ENCODE results near the gene ZNF506.
"Not testable (repeated sequence)": the region's sequence is repeated elsewhere in the genome, so short reads cannot be mapped to it uniquely, and the experiment has no call there.

The ZNF506 gene

DNA sequence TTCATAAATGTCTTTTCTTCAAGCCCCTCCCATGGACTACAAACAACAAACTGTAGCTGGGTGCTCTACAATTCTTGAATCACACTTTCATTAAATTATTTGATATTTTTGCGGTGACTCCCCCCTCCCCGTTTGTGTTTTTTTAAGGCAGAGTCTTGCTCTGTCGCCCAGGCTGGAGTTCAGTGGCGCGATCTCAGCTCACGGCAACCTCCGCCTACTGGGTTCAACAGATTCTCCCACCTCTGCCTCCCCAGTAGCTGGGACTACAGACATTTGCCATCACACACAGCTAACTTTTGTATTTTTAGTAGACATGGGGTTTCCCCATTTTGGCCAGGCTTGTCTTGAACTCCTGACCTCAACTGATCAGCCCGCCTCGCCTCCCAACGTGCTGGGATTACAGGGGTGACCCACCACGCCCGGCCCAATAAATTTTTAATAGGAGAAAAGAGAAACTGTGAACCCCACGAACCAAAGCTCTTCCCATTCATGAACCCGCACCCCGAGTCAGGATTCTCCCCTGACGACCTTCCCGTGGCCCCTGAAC lies 703 bp downstream of the ZNF506 start:
- peak in 2 of 3 donors; percentile 39 to 53 for DNase-seq
- H3K27ac ChIP-seq (ENCODE audit: insufficient read depth in 1 of 2, low read depth in 1 of 2, low read length in 2 of 2, poor library complexity in 1 of 2, severe bottlenecking in 2 of 2), result peak overlapping the region; percentile 93 to 98
- ChIA-PET POLR2A (interaction anchor here (0.6 to 2.5 kb wide), 5 partner anchors 9 to 80 kb away, joined by 3 to 12 read pairs (median 4); partner anchors contain the start of genes ZNF253 and ZNF93), CTCF (interaction anchor here (0.8 to 1.6 kb wide), 4 partner anchors 29 to 80 kb away, joined by 3 to 4 read pairs (median 4); partner anchors contain the start of gene ZNF93)
- H3K27me3 ChIP-seq (replicated peaks in 2 of 5; ENCODE audit: control insufficient read depth in 4 of 5, insufficient read depth in 5 of 5, low read length in 4 of 5), result no peaks in the 10 kb centered on the region
- peaks cover 4 to 30% (median 17%) of the 10 kb centered on the region in 4 experiments for H3K36me3 ChIP-seq (ENCODE audit: control insufficient read depth in 4 of 4, insufficient read depth in 4 of 4, low read length in 3 of 4)
- peaks cover 4 to 57% (median 27%) of the 10 kb centered on the region in 5 experiments for H3K9me3 ChIP-seq (ENCODE audit: control extremely low read depth in 1 of 5, control insufficient read depth in 4 of 5, insufficient read depth in 2 of 5, low read depth in 1 of 5, low read length in 4 of 5)
- 57% methylated on average over 8 of the region's 17 CpGs for WGBS (ENCODE audit: insufficient coverage)
- H3K4me3 ChIP-seq (ENCODE audit: control insufficient read depth in 1 of 7, extremely low read depth in 1 of 7, insufficient read depth in 4 of 7, low read depth in 2 of 7, low read length in 6 of 7), result peak overlapping the region; percentile 61 to 98 (median 91)
- H3K4me1 ChIP-seq (ENCODE audit: control extremely low read depth in 1 of 4, control insufficient read depth in 4 of 4, insufficient read depth in 4 of 4, low read length in 3 of 4), result peaks cover 0 to 7% (median 0%) of the 10 kb centered on the region in 4 experiments

DNA sequence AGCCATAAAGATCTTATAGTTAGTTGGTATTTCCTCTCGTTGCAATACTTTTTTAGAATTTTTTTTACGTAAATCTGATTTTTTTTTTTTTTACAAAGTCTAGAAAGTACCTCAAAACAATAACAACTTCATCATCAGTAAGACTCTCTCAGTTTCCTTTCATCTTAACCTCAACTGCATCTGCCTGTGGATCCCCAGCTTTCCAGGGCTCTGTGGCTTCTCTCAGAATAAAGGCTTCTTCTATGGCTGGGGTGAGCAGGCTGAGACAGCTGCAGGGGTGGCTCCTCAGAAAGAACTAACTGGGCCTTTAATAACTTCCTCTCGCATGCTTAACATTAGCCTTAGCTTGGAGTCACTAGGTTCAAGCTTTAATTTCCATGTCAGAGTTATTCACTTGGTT lies 4.2 kb downstream of the ZNF506 start:
- WGBS (ENCODE audit: insufficient coverage), result 100% methylated on average over 1 of the region's 3 CpGs
- CTCF ChIA-PET, result no interaction called here
- Histone ChIP-seq H3K4me1 (ENCODE audit: control extremely low read depth in 1 of 4, control insufficient read depth in 4 of 4, insufficient read depth in 4 of 4, low read length in 3 of 4) (peaks cover 0 to 7% (median 0%) of the 10 kb centered on the region in 4 experiments), H3K27ac (ENCODE audit: insufficient read depth in 1 of 2, low read depth in 1 of 2, low read length in 2 of 2, poor library complexity in 1 of 2, severe bottlenecking in 2 of 2) (no peak overlapping the region), H3K27me3 (replicated peaks in 2 of 5; ENCODE audit: control insufficient read depth in 4 of 5, insufficient read depth in 5 of 5, low read length in 4 of 5) (no peaks in the 10 kb centered on the region), H3K4me3 (ENCODE audit: control insufficient read depth in 1 of 7, extremely low read depth in 1 of 7, insufficient read depth in 4 of 7, low read depth in 2 of 7, low read length in 6 of 7) (no peak overlapping the region), H3K36me3 (ENCODE audit: control insufficient read depth in 4 of 4, insufficient read depth in 4 of 4, low read length in 3 of 4) (peaks cover 6 to 59% (median 32%) of the 10 kb centered on the region in 4 experiments), H3K9me3 (ENCODE audit: control extremely low read depth in 1 of 5, control insufficient read depth in 4 of 5, insufficient read depth in 2 of 5, low read depth in 1 of 5, low read length in 4 of 5) (peaks cover 3 to 65% (median 42%) of the 10 kb centered on the region in 5 experiments)
- no peak for DNase-seq
- POLR2A ChIA-PET, result no interaction called here

DNA sequence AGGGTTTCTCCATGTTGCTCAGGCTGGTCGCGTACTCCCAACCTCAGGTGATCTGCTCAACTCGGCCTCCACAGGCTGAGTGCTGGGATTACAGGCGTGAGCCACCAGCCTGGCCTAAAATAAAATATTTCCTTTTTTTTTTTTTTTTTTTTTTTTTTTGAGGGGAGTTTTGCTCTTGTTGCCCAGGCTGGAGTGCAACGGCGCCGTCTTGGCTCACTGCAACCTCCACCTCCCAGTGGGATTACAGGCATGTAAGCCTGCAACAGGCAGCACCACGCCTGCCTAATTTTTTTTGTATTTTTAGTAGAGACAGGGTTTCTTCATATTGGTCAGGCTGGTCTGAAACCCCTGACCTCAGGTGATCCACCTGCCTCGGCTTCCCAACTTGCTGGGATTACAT lies 4.9 kb downstream of the ZNF506 start:
- Histone ChIP-seq H3K4me1 (ENCODE audit: control extremely low read depth in 1 of 4, control insufficient read depth in 4 of 4, insufficient read depth in 4 of 4, low read length in 3 of 4) (peaks cover 0 to 4% (median 0%) of the 10 kb centered on the region in 4 experiments), H3K36me3 (ENCODE audit: control insufficient read depth in 4 of 4, insufficient read depth in 4 of 4, low read length in 3 of 4) (peaks cover 9 to 65% (median 35%) of the 10 kb centered on the region in 4 experiments), H3K4me3 (ENCODE audit: control insufficient read depth in 1 of 7, extremely low read depth in 1 of 7, insufficient read depth in 4 of 7, low read depth in 2 of 7, low read length in 6 of 7) (no peak overlapping the region), H3K9me3 (ENCODE audit: control extremely low read depth in 1 of 5, control insufficient read depth in 4 of 5, insufficient read depth in 2 of 5, low read depth in 1 of 5, low read length in 4 of 5) (peaks cover 3 to 70% (median 45%) of the 10 kb centered on the region in 5 experiments), H3K27me3 (replicated peaks in 2 of 5; ENCODE audit: control insufficient read depth in 4 of 5, insufficient read depth in 5 of 5, low read length in 4 of 5) (no peaks in the 10 kb centered on the region), H3K27ac (ENCODE audit: insufficient read depth in 1 of 2, low read depth in 1 of 2, low read length in 2 of 2, poor library complexity in 1 of 2, severe bottlenecking in 2 of 2) (no peak overlapping the region)
- WGBS (ENCODE audit: insufficient coverage), result 93% methylated on average over 3 of the region's 9 CpGs
- ChIA-PET POLR2A (no interaction called here), CTCF (no interaction called here)
- no peak for DNase-seq

DNA sequence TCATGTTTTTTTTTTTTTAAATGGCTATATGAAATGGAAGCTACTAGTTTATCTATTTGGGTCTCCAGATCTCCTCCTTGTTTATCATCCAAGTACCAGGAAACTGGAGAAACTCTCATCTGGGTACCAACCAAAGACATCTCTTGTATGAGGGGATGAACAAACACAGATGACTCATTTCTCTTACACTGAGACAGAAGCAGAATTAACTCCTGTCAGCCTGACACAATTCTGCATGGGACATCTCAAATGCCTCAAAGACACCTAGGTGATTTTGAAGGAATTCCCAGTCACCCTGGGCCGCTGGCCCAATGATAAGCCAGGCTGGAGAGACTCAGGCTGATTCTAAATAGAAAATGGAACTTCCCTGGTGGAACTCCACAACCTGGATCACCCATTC lies 9.6 kb downstream of the ZNF506 start:
- H3K4me1 ChIP-seq (ENCODE audit: control extremely low read depth in 1 of 4, control insufficient read depth in 4 of 4, insufficient read depth in 4 of 4, low read length in 3 of 4); CTCF ChIA-PET; DNase-seq; H3K4me3 ChIP-seq (ENCODE audit: control insufficient read depth in 1 of 7, extremely low read depth in 1 of 7, insufficient read depth in 4 of 7, low read depth in 2 of 7, low read length in 6 of 7); H3K27ac ChIP-seq (ENCODE audit: insufficient read depth in 1 of 2, low read depth in 1 of 2, low read length in 2 of 2, poor library complexity in 1 of 2, severe bottlenecking in 2 of 2); H3K27me3 ChIP-seq (replicated peaks in 2 of 5; ENCODE audit: control insufficient read depth in 4 of 5, insufficient read depth in 5 of 5, low read length in 4 of 5): not testable (repeated sequence)
- no CpG with 5 or more reads among the region's 1 CpG for WGBS (ENCODE audit: insufficient coverage)
- POLR2A ChIA-PET, result interaction anchor here (0.7 kb wide), 1 partner anchor 9 kb away, joined by 3 read pairs; no protein-coding TSS in a partner anchor
- Histone ChIP-seq H3K36me3 (ENCODE audit: control insufficient read depth in 4 of 4, insufficient read depth in 4 of 4, low read length in 3 of 4) (peaks cover 14 to 76% (median 36%) of the 10 kb centered on the region in 4 experiments), H3K9me3 (ENCODE audit: control extremely low read depth in 1 of 5, control insufficient read depth in 4 of 5, insufficient read depth in 2 of 5, low read depth in 1 of 5, low read length in 4 of 5) (peaks cover 4 to 78% (median 50%) of the 10 kb centered on the region in 5 experiments)

DNA sequence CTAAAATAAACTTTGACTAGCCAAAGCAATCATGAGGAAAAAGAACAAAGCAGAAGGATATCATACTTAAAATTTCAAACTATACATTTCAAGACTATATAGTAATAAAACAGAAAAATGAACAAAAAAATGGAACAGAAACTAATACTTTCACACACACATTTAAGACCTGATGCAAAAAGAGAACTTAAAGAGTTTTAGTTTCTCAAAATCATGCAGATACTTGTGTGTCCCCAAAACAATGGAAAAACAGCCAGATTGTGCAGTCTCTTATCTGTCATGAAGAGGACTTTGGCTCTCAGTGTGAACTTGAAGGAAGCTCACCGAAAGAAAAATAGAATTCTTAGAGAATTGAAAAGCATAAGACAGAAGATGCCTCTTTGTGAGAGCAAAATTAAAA lies 16.1 kb downstream of the ZNF506 start:
- H3K36me3 ChIP-seq (ENCODE audit: control insufficient read depth in 4 of 4, insufficient read depth in 4 of 4, low read length in 3 of 4), result peaks cover 23 to 85% (median 41%) of the 10 kb centered on the region in 4 experiments
- ChIA-PET POLR2A (no interaction called here), CTCF (interaction anchor here (1.1 kb wide), 1 partner anchor 100 kb away, joined by 3 read pairs; no protein-coding TSS in a partner anchor)
- H3K27me3 ChIP-seq (replicated peaks in 2 of 5; ENCODE audit: control insufficient read depth in 4 of 5, insufficient read depth in 5 of 5, low read length in 4 of 5), result no peaks in the 10 kb centered on the region
- no peak overlapping the region for H3K4me3 ChIP-seq (ENCODE audit: control insufficient read depth in 1 of 7, extremely low read depth in 1 of 7, insufficient read depth in 4 of 7, low read depth in 2 of 7, low read length in 6 of 7)
- WGBS (ENCODE audit: insufficient coverage), result 100% methylated on average over 1 of the region's 1 CpG
- H3K27ac ChIP-seq (ENCODE audit: insufficient read depth in 1 of 2, low read depth in 1 of 2, low read length in 2 of 2, poor library complexity in 1 of 2, severe bottlenecking in 2 of 2), result no peak overlapping the region
- no peak for DNase-seq
- H3K9me3 ChIP-seq (ENCODE audit: control extremely low read depth in 1 of 5, control insufficient read depth in 4 of 5, insufficient read depth in 2 of 5, low read depth in 1 of 5, low read length in 4 of 5), result peaks cover 3 to 72% (median 42%) of the 10 kb centered on the region in 5 experiments
- no peaks in the 10 kb centered on the region for H3K4me1 ChIP-seq (ENCODE audit: control extremely low read depth in 1 of 4, control insufficient read depth in 4 of 4, insufficient read depth in 4 of 4, low read length in 3 of 4)

DNA sequence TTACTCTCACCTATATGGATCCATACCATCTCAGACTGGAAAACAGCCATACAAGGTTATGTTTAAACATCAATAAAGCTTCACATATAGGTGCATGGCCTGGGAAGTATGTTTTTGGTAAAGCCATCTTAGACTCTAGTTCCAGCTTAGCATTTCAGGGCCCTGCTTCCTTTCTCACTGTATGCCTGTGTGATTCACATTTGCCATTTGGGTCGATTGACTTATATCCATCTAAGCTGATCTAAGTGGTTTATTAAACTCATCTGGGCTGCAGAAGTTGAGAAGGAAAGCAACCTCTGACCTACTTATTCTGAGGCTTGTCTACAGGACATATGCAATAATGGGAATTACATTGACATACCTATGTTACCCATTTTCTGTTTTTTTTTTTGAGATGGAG lies 33.5 kb downstream of the ZNF506 start:
- ChIA-PET CTCF (no interaction called here), POLR2A (no interaction called here)
- no peak overlapping the region for H3K27ac ChIP-seq (ENCODE audit: insufficient read depth in 1 of 2, low read depth in 1 of 2, low read length in 2 of 2, poor library complexity in 1 of 2, severe bottlenecking in 2 of 2)
- no peak for DNase-seq
- no peaks in the 10 kb centered on the region for H3K27me3 ChIP-seq (replicated peaks in 2 of 5; ENCODE audit: control insufficient read depth in 4 of 5, insufficient read depth in 5 of 5, low read length in 4 of 5)
- peaks cover 10 to 65% (median 35%) of the 10 kb centered on the region in 5 experiments for H3K9me3 ChIP-seq (ENCODE audit: control extremely low read depth in 1 of 5, control insufficient read depth in 4 of 5, insufficient read depth in 2 of 5, low read depth in 1 of 5, low read length in 4 of 5)
- H3K36me3 ChIP-seq (ENCODE audit: control insufficient read depth in 4 of 4, insufficient read depth in 4 of 4, low read length in 3 of 4), result peaks cover 43 to 82% (median 55%) of the 10 kb centered on the region in 4 experiments
- no peaks in the 10 kb centered on the region for H3K4me1 ChIP-seq (ENCODE audit: control extremely low read depth in 1 of 4, control insufficient read depth in 4 of 4, insufficient read depth in 4 of 4, low read length in 3 of 4)
- H3K4me3 ChIP-seq (ENCODE audit: control insufficient read depth in 1 of 7, extremely low read depth in 1 of 7, insufficient read depth in 4 of 7, low read depth in 2 of 7, low read length in 6 of 7), result no peak overlapping the region
- 100% methylated on average over 1 of the region's 1 CpG for WGBS (ENCODE audit: insufficient coverage)

DNA sequence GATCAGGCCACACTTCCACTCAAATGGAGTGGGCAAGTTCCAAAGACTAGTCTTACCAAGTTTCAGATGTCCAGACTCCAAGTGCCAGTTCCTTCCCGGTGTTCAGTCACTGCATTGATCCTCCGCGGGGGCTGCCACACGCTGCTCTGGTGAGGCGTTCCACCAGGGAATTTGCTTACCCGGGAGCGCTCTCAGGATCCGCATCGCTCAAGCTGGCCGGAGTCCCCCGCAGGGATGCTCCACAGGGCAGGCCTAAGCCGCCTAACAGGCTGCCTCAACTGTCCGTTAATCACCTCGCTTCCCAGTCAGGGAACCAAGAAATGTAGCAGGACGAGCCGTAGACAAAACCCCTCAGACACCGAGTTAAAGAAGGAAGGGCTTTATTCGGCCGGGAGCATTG lies 36.1 kb downstream of the ZNF506 start:
- H3K4me1 ChIP-seq (ENCODE audit: control extremely low read depth in 1 of 4, control insufficient read depth in 4 of 4, insufficient read depth in 4 of 4, low read length in 3 of 4); H3K4me3 ChIP-seq (ENCODE audit: control insufficient read depth in 1 of 7, extremely low read depth in 1 of 7, insufficient read depth in 4 of 7, low read depth in 2 of 7, low read length in 6 of 7); POLR2A ChIA-PET; CTCF ChIA-PET; H3K27ac ChIP-seq (ENCODE audit: insufficient read depth in 1 of 2, low read depth in 1 of 2, low read length in 2 of 2, poor library complexity in 1 of 2, severe bottlenecking in 2 of 2); DNase-seq; H3K27me3 ChIP-seq (replicated peaks in 2 of 5; ENCODE audit: control insufficient read depth in 4 of 5, insufficient read depth in 5 of 5, low read length in 4 of 5): not testable (repeated sequence)
- peaks cover 29 to 65% (median 43%) of the 10 kb centered on the region in 4 experiments for H3K36me3 ChIP-seq (ENCODE audit: control insufficient read depth in 4 of 4, insufficient read depth in 4 of 4, low read length in 3 of 4)
- WGBS (ENCODE audit: insufficient coverage), result 99% methylated on average over 17 of the region's 19 CpGs
- peaks cover 8 to 58% (median 31%) of the 10 kb centered on the region in 5 experiments for H3K9me3 ChIP-seq (ENCODE audit: control extremely low read depth in 1 of 5, control insufficient read depth in 4 of 5, insufficient read depth in 2 of 5, low read depth in 1 of 5, low read length in 4 of 5)

Measured in common myeloid progenitor, CD34-positive (primary cell).